PFSK-1 (cell line): ENCODE data around the gene MATN4.

Experiments used
- POLR2AphosphoS5 ChIP-seq: IDR thresholded peaks from 2 replicates; pipeline ENCODE4 v1.6.1; 2012; ENCODE audit warnings: low read depth, mild to moderate bottlenecking, control low read depth, low read length, moderate library complexity
- REST ChIP-seq, 2 experiments: IDR thresholded peaks; 2 replicates each; pipeline versions ENCODE4 v1.6.1 to v1.8.0; 2011 to 2012; ENCODE audit warnings: low read depth in 2 of 2, low read length in 2 of 2, control low read depth in 1 of 2, inconsistent platforms in 1 of 2, mild to moderate bottlenecking in 1 of 2, moderate library complexity in 1 of 2; ENCODE audit not compliant: insufficient read depth in 1 of 2
- SIN3A ChIP-seq: IDR thresholded peaks from 2 replicates; pipeline ENCODE4 v1.6.1; 2012; ENCODE audit warnings: mild to moderate bottlenecking, low read length, moderate library complexity, borderline replicate concordance; ENCODE audit not compliant: insufficient read depth
- TAF1 ChIP-seq: IDR thresholded peaks from 2 replicates; pipeline ENCODE4 v1.6.1; 2012; ENCODE audit warnings: low read length, control low read depth, borderline replicate concordance; ENCODE audit not compliant: insufficient read depth

- TF ChIP-seq REST (IDR thresholded peaks at IDR 0.05; ENCODE audit: insufficient read depth in 1 of 2, low read depth in 2 of 2, low read length in 2 of 2) (no peak), SIN3A (no peak), POLR2AphosphoS5 (no peak), TAF1 (no peak)
Measured at GRCh38 chr20:45253261-45253660, 54.8 kb downstream of the MATN4 start.
